A673 (cell line): Measurements from ENCODE around the gene RAD50. TPM values are rescaled to one million over a fixed set of nuclear protein-coding genes. Genes with fewer than 3 reads are reported as not detected.
"Not testable (repeated sequence)": the region's sequence is repeated elsewhere in the genome, so short reads cannot be mapped to it uniquely, and the experiment has no call there.

Source experiments
- BruUV-seq: library from RNA; stranded (reverse); fragments of 400-500 nt; replicated peaks from 2 replicates; lab custom pipeline; 2021; lab: Mats Ljungman, UMichigan
- CTCF ChIA-PET: fragments of 300-600 bp; sonication (Branson Sonifier 250); formaldehyde crosslinking; loops from one replicate; lab custom pipeline; 2022; ENCODE audit warnings: antibody characterized with exemption; lab: Charles Lee
- POLR2A ChIA-PET: fragments of 300-600 bp; sonication (Branson Sonifier 250); formaldehyde crosslinking; loops from one replicate; lab custom pipeline; 2022; ENCODE audit warnings: antibody characterized with exemption; ENCODE audit not compliant: low non-redundant PET; lab: Charles Lee
- DNase-seq: peaks from one replicate; pipeline ENCODE4 v3.0.0-alpha.2; 2015; ENCODE audit warnings: low spot score
- H3K27ac ChIP-seq: fragments of 200-600 bp; sonication (generic); 2 replicates; pipeline ENCODE4 v1.5.1; 2016; ENCODE audit warnings: mixed run types, low read depth, mild to moderate bottlenecking, mixed read lengths, antibody characterized with exemption, low read length; ENCODE audit not compliant: poor library complexity, severe bottlenecking
- H3K27me3 ChIP-seq: fragments of 200-600 bp; sonication (generic); replicated peaks from 2 replicates; pipeline ENCODE4 v1.6.1; 2017; ENCODE audit warnings: mixed run types, low read depth, mild to moderate bottlenecking, mixed read lengths, antibody characterized with exemption, low read length; ENCODE audit not compliant: insufficient read depth, poor library complexity
- H3K36me3 ChIP-seq: fragments of 200-600 bp; sonication (generic); 2 replicates; pipeline ENCODE4 v1.6.1; 2016; ENCODE audit warnings: mixed run types, mild to moderate bottlenecking, mixed read lengths, antibody characterized with exemption, low read length; ENCODE audit not compliant: insufficient read depth, poor library complexity, severe bottlenecking
- H3K4me1 ChIP-seq: fragments of 200-600 bp; sonication (generic); 2 replicates; pipeline ENCODE4 v1.6.1; 2017; ENCODE audit warnings: mixed run types, mild to moderate bottlenecking, mixed read lengths, antibody characterized with exemption, low read length; ENCODE audit not compliant: insufficient read depth, poor library complexity, severe bottlenecking
- H3K4me3 ChIP-seq: fragments of 200-600 bp; sonication (generic); 2 replicates; pipeline ENCODE4 v1.5.1; 2016; ENCODE audit warnings: low read depth, mixed run types, mild to moderate bottlenecking, mixed read lengths, low read length; ENCODE audit not compliant: poor library complexity, severe bottlenecking
- H3K9me3 ChIP-seq: fragments of 200-600 bp; sonication (generic); 2 replicates; pipeline ENCODE4 v1.6.1; 2016; ENCODE audit warnings: mixed run types, low read depth, mild to moderate bottlenecking, mixed read lengths, antibody characterized with exemption, low read length; ENCODE audit not compliant: poor library complexity, severe bottlenecking
- CTCF ChIP-seq: fragments of 300-800, 200-600 bp; sonication (generic); conservative IDR thresholded peaks from 2 replicates; pipeline ENCODE4 v1.5.1; 2017; ENCODE audit warnings: low read depth, mild to moderate bottlenecking, antibody characterized with exemption, low read length, moderate library complexity, mixed read lengths
- EZH2 ChIP-seq: fragments of 200-600 bp; sonication (generic); IDR thresholded peaks from 2 replicates; pipeline ENCODE4 v1.6.1; 2017; ENCODE audit warnings: borderline replicate concordance, low read depth, mild to moderate bottlenecking, mixed read lengths, antibody characterized with exemption, low read length; ENCODE audit not compliant: poor library complexity, severe bottlenecking
- intact Hi-C: fragments of 100-400 bp; cut with micrococcal nuclease; formaldehyde crosslinking; loops from one replicate; pipeline ENCODE4 v1.10.0; 2022; ENCODE audit not compliant: unreplicated experiment
- total RNA-seq: library from RNA; stranded (reverse); gene quantifications from 2 replicates; pipeline ENCODE4 v1.2.3, GENCODE V29; 2021

The RAD50 gene
- total RNA-seq, 1 experiment from 2014 or later, result 43.6 TPM

GRCh38 chr5:132543472-132544201 lies 13.1 kb upstream of the RAD50 start, which contains the start of gene IL5:
Gene IL5 (minus strand): TSS chr5:132543522. CDS start chr5:132543478, 44 bp downstream.
- ChIA-PET CTCF (no interaction called here), POLR2A (no interaction called here)
- no peaks in the 10 kb centered on the region for H3K27me3 ChIP-seq
- TF ChIP-seq EZH2, result no peak
- TF ChIP-seq CTCF, result no peak
- intact Hi-C loops, result no loop called here
- H3K36me3 ChIP-seq, result no peaks in the 10 kb centered on the region
- DNase-seq, result no peak
- no peaks in the 10 kb centered on the region for H3K9me3 ChIP-seq
- no peak within 1 kb of the TSS for H3K27ac ChIP-seq
- no peaks in the 10 kb centered on the region for H3K4me1 ChIP-seq
- no TSS peak for BruUV-seq
- H3K4me3 ChIP-seq, result no peak within 1 kb of the TSS

GRCh38 chr5:132546108-132546507 lies 10.7 kb upstream of the RAD50 start:
- DNase-seq, result no peak
- Histone ChIP-seq H3K4me1 (no peaks in the 10 kb centered on the region), H3K27me3 (no peaks in the 10 kb centered on the region), H3K27ac (no peak overlapping the region), H3K36me3 (no peaks in the 10 kb centered on the region), H3K4me3 (no peak overlapping the region), H3K9me3 (no peaks in the 10 kb centered on the region)
- ChIA-PET CTCF (no interaction called here), POLR2A (no interaction called here)
- no TSS peak for BruUV-seq
- intact Hi-C loops, result no loop called here
- no peak for TF ChIP-seq EZH2
- TF ChIP-seq CTCF, result no peak

GRCh38 chr5:132547269-132547668 lies 9.5 kb upstream of the RAD50 start:
- BruUV-seq, result no TSS peak
- no peaks in the 10 kb centered on the region for H3K27me3 ChIP-seq
- intact Hi-C loops, result no loop called here

GRCh38 chr5:132548834-132549233 lies 7.9 kb upstream of the RAD50 start:
- H3K4me3 ChIP-seq, BruUV-seq, H3K9me3 ChIP-seq, intact Hi-C loops, H3K27ac ChIP-seq, H3K27me3 ChIP-seq, H3K36me3 ChIP-seq, H3K4me1 ChIP-seq, DNase-seq, POLR2A ChIA-PET, CTCF ChIA-PET: not testable (repeated sequence)

More at GRCh38 chr5:132547269-132547668, 9.5 kb upstream of the RAD50 start:
- no peaks in the 10 kb centered on the region for H3K4me1 ChIP-seq
- no peaks in the 10 kb centered on the region for H3K9me3 ChIP-seq
- no peak overlapping the region for H3K27ac ChIP-seq
- ChIA-PET POLR2A (no interaction called here), CTCF (no interaction called here)
- no peak for DNase-seq
- H3K36me3 ChIP-seq, result no peaks in the 10 kb centered on the region
- no peak overlapping the region for H3K4me3 ChIP-seq
- TF ChIP-seq CTCF (no peak), EZH2 (no peak)
